ENCODE measurements around the gene ADCY3. TPM values are rescaled to one million over a fixed set of nuclear protein-coding genes. Genes with fewer than 3 reads are reported as not detected.

ADCY3 gene
- total RNA-seq, 6 experiments from 2014 or later = 54.4 to 80.7 (median 72.0) TPM

GRCh38 chr2:24947561-24948157, 27.6 kb upstream of the ADCY3 start:
- Mint-ChIP-seq H3K36me3 (ENCODE audit: low read depth) (peaks cover 20% of the 10 kb centered on the region), H3K27me3 (ENCODE audit: insufficient read depth) (no peaks in the 10 kb centered on the region; the same call in 1 of the 2 replicates), H3K9me3 (no peaks in the 10 kb centered on the region), H3K4me1 (ENCODE audit: low read depth) (peaks cover 11% of the 10 kb centered on the region), H3K4me3 (no peak overlapping the region), H3K27ac (no peak overlapping the region)
- no peak for DNase-seq
- TF ChIP-seq, protein P1, sequence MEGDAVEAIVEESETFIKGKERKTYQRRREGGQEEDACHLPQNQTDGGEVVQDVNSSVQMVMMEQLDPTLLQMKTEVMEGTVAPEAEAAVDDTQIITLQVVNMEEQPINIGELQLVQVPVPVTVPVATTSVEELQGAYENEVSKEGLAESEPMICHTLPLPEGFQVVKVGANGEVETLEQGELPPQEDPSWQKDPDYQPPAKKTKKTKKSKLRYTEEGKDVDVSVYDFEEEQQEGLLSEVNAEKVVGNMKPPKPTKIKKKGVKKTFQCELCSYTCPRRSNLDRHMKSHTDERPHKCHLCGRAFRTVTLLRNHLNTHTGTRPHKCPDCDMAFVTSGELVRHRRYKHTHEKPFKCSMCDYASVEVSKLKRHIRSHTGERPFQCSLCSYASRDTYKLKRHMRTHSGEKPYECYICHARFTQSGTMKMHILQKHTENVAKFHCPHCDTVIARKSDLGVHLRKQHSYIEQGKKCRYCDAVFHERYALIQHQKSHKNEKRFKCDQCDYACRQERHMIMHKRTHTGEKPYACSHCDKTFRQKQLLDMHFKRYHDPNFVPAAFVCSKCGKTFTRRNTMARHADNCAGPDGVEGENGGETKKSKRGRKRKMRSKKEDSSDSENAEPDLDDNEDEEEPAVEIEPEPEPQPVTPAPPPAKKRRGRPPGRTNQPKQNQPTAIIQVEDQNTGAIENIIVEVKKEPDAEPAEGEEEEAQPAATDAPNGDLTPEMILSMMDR (IDR thresholded peaks at IDR 0.05) = no peak

DNA sequence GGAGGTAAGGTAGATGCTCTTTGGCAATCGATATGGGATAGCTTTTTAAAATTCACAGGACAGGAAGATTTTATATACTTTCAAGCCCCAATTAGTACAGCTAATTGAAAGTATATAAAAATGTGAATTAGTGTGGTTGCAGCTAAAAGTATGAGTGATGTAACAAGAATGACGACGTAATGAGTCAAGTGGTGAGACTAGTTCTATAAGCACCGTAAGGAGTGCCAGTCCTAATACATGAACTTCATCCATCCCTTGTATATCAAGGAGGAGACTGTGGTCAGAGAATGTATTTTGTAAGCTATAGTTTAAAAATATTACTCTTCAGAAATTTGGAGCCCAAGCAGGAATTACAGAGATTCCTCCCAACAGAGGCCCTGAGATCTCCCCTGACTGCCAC, 25.9 kb upstream of the ADCY3 start:
- H3K36me3 Mint-ChIP-seq (ENCODE audit: low read depth) = peaks cover 16% of the 10 kb centered on the region
- no peak overlapping the region for H3K4me3 Mint-ChIP-seq
- peaks cover 11% of the 10 kb centered on the region for H3K4me1 Mint-ChIP-seq (ENCODE audit: low read depth)
- TF ChIP-seq, protein P1 (IDR thresholded peaks at IDR 0.05) = no peak
- peak; percentile 8 for DNase-seq
- H3K27ac Mint-ChIP-seq = no peak overlapping the region
- no peaks in the 10 kb centered on the region; the same call in 1 of the 2 replicates for H3K27me3 Mint-ChIP-seq (ENCODE audit: insufficient read depth)
- H3K9me3 Mint-ChIP-seq = no peaks in the 10 kb centered on the region

DNA sequence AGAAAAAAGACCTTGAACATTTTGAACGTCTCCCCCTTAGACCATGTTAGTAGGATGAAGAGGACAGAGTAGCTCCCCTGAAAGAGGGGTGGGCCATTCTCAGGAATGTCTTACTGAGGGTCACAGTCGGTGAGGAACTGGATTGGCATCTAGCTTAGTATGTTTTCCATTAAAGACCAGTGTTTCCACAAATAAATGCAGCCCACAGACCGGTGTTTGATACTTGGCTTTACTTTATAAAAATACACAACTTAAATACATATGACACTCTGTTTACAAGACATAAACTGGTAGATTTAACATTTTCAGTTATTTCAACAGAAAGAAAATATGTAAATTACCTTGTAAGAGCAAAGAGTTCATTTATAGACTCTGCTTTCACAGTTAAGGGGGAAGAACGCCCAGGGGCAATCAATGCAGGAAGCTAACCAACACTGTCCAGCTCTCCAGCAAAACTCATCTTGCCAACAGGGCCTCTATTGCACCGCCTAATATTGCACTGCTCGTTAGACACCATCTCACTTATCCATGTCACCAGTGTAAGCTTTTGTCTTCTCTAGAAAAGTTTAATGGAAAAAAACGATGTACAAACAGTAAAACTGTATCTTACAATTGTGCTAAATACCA, 23.5 kb upstream of the ADCY3 start:
- H3K4me3 Mint-ChIP-seq = no peak overlapping the region
- no peaks in the 10 kb centered on the region for H3K9me3 Mint-ChIP-seq
- TF ChIP-seq, protein P1 (IDR thresholded peaks at IDR 0.05) = no peak
- no peak overlapping the region for H3K27ac Mint-ChIP-seq
- H3K27me3 Mint-ChIP-seq (ENCODE audit: insufficient read depth) = no peaks in the 10 kb centered on the region; the same call in 1 of the 2 replicates
- H3K36me3 Mint-ChIP-seq (ENCODE audit: low read depth) = peaks cover 15% of the 10 kb centered on the region
- peaks cover 11% of the 10 kb centered on the region for H3K4me1 Mint-ChIP-seq (ENCODE audit: low read depth)
- no peak for DNase-seq

GRCh38 chr2:24939353-24939752, 19.3 kb upstream of the ADCY3 start:
- no peaks in the 10 kb centered on the region for H3K36me3 Mint-ChIP-seq (ENCODE audit: low read depth)
- H3K4me3 Mint-ChIP-seq = no peak overlapping the region
- H3K4me1 Mint-ChIP-seq (ENCODE audit: low read depth) = no peaks in the 10 kb centered on the region
- DNase-seq = no peak
- TF ChIP-seq, protein P1 (IDR thresholded peaks at IDR 0.05) = no peak
- no peak overlapping the region for H3K27ac Mint-ChIP-seq
- H3K9me3 Mint-ChIP-seq = no peaks in the 10 kb centered on the region
- H3K27me3 Mint-ChIP-seq (ENCODE audit: insufficient read depth) = peaks cover 5% of the 10 kb centered on the region

GRCh38 chr2:24937236-24937635, 17.2 kb upstream of the ADCY3 start:
- H3K4me3 Mint-ChIP-seq = peak overlapping the region; percentile 51; the same call in 1 of the 2 replicates
- no peaks in the 10 kb centered on the region for H3K9me3 Mint-ChIP-seq
- H3K27ac Mint-ChIP-seq = no peak overlapping the region
- TF ChIP-seq, protein P1 (IDR thresholded peaks at IDR 0.05) = no peak
- H3K36me3 Mint-ChIP-seq (ENCODE audit: low read depth) = no peaks in the 10 kb centered on the region
- H3K4me1 Mint-ChIP-seq (ENCODE audit: low read depth) = no peaks in the 10 kb centered on the region
- DNase-seq = no peak
- peaks cover 9% of the 10 kb centered on the region; the same call in 1 of the 2 replicates for H3K27me3 Mint-ChIP-seq (ENCODE audit: insufficient read depth)

Measured in HFFc6 (cell line).